ENCODE measurements around the gene SESN2.

DNA sequence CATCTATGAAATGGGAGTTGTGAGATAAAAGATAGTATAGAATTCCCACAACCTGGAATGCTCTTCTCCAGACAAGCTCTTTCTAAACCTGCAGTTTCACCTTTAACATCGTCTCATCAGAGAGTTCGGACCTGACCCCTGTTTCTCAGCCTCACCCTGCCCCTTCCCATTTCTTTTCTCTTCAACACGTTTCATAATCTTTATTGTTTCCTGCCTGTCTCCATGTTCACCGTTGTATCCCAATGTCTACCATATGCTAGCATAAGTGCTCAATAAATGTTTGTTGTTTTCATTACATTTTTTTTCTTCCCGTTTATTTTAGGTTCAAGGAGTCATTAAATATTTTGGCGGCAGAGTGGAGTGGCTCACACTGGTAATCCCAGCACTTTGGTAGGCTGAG is 32.4 kb downstream of the SESN2 start:
- no peak for TF ChIP-seq POLR2AphosphoS5 (IDR thresholded peaks at IDR 0.05; ENCODE audit: insufficient read depth in 1 of 2, low read depth in 1 of 2)
- TF ChIP-seq, protein P1, sequence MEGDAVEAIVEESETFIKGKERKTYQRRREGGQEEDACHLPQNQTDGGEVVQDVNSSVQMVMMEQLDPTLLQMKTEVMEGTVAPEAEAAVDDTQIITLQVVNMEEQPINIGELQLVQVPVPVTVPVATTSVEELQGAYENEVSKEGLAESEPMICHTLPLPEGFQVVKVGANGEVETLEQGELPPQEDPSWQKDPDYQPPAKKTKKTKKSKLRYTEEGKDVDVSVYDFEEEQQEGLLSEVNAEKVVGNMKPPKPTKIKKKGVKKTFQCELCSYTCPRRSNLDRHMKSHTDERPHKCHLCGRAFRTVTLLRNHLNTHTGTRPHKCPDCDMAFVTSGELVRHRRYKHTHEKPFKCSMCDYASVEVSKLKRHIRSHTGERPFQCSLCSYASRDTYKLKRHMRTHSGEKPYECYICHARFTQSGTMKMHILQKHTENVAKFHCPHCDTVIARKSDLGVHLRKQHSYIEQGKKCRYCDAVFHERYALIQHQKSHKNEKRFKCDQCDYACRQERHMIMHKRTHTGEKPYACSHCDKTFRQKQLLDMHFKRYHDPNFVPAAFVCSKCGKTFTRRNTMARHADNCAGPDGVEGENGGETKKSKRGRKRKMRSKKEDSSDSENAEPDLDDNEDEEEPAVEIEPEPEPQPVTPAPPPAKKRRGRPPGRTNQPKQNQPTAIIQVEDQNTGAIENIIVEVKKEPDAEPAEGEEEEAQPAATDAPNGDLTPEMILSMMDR (IDR thresholded peaks at IDR 0.05), result no peak
